Forelimb muscle (tissue), 1 donor: ENCODE results near the gene PDE4A. TPM values are rescaled to one million over a fixed set of nuclear protein-coding genes. Genes with fewer than 3 reads are reported as not detected.

Source experiments
- DNase-seq: peaks from one replicate; pipeline ENCODE4 v3.0.0-alpha.2; 2013; ENCODE audit warnings: low read depth
- polyA plus RNA-seq: library from polyadenylated mRNA; unstranded; fragments of 120-200 nt; gene quantifications from one replicate; pipeline ENCODE4 v1.2.1, GENCODE V29; 2013; ENCODE audit not compliant: insufficient read length

Gene PDE4A
- polyA plus RNA-seq, 1 donor, result 3.3 TPM

- no peak for DNase-seq
Observed at GRCh38 chr19:10510301-10510802, 90.0 kb downstream of the PDE4A start.

- DNase-seq, result no peak
Observed at GRCh38 chr19:10513223-10513622, 92.9 kb downstream of the PDE4A start.

- no peak for DNase-seq
Observed at GRCh38 chr19:10514211-10515145, 94.1 kb downstream of the PDE4A start.

- no peak for DNase-seq
Observed at GRCh38 chr19:10516064-10516385, 95.7 kb downstream of the PDE4A start.

- DNase-seq, result no peak
Observed at GRCh38 chr19:10516671-10517286, 96.4 kb downstream of the PDE4A start.

- no peak for DNase-seq
Observed at GRCh38 chr19:10517361-10517759, 97.0 kb downstream of the PDE4A start, which contains the start of gene S1PR5. S1PR5 (minus strand) TSS chr19:10517447; CDS start chr19:10515011, 2,436 bp downstream.

GRCh38 chr19:10517760-10518443, 97.6 kb downstream of the PDE4A start:
- no peak for DNase-seq

GRCh38 chr19:10518444-10519361, 98.4 kb downstream of the PDE4A start:
- no peak for DNase-seq

Other genes starting within 250 kb of the PDE4A start
- 61.4 TPM for gene DNMT1, start 225.6 kb upstream of the PDE4A start, polyA plus RNA-seq
- gene S1PR2, start 189.2 kb upstream of the PDE4A start, polyA plus RNA-seq, result 12.0 TPM
- gene MRPL4, start 168.3 kb upstream of the PDE4A start, polyA plus RNA-seq, result 32.0 TPM
- 6.3 TPM for gene ICAM1, start 149.4 kb upstream of the PDE4A start, polyA plus RNA-seq
- 0.25 TPM for gene ICAM4, start 133.6 kb upstream of the PDE4A start, polyA plus RNA-seq
- 0.18 TPM for gene ICAM5, start 130.6 kb upstream of the PDE4A start, polyA plus RNA-seq
- gene ZGLP1, start 110.7 kb upstream of the PDE4A start, polyA plus RNA-seq, result 3.4 TPM
- 20.0 TPM for gene FDX2, start 104.5 kb upstream of the PDE4A start, polyA plus RNA-seq
- gene RAVER1, start 87.0 kb upstream of the PDE4A start, polyA plus RNA-seq, result 10.9 TPM
- 4.9 TPM for gene ICAM3, start 80.9 kb upstream of the PDE4A start, polyA plus RNA-seq
- 74.5 TPM for gene TYK2, start 40.0 kb upstream of the PDE4A start, polyA plus RNA-seq
- 133 TPM for gene CDC37, start 17.0 kb upstream of the PDE4A start, polyA plus RNA-seq
- gene KEAP1, start 82.8 kb downstream of the PDE4A start, polyA plus RNA-seq, result 66.1 TPM
- gene S1PR5, start 96.9 kb downstream of the PDE4A start, polyA plus RNA-seq, result 1.1 TPM
- 22.7 TPM for gene ATG4D, start 123.4 kb downstream of the PDE4A start, polyA plus RNA-seq
- gene KRI1, start 145.5 kb downstream of the PDE4A start, polyA plus RNA-seq, result 22.0 TPM
- 15.1 TPM for gene CDKN2D, start 148.4 kb downstream of the PDE4A start, polyA plus RNA-seq
- not detected for gene AP1M2, start 166.8 kb downstream of the PDE4A start, polyA plus RNA-seq
- gene SLC44A2, start 205.0 kb downstream of the PDE4A start, polyA plus RNA-seq, result 132 TPM
- gene ILF3, start 233.8 kb downstream of the PDE4A start, polyA plus RNA-seq, result 147 TPM